ENCODE results near the gene DEXI. TPM values are rescaled to one million over a fixed set of nuclear protein-coding genes. Genes with fewer than 3 reads are reported as not detected.

The DEXI gene
- total and polyA plus RNA-seq, 2 of the 4 experiments (the other 2 are of a cell fraction) = 43.7 to 63.6 TPM

GRCh38 chr16:10957771-10958482 is 15.7 kb upstream of the DEXI start:
- H3K9me3 ChIP-seq (ENCODE audit: control insufficient read depth, insufficient read depth, low read length) = no peaks in the 10 kb centered on the region
- peak overlapping the region; percentile 10 for H2BK120ac ChIP-seq (ENCODE audit: low read depth, low read length)
- intact Hi-C loops (cut with micrococcal nuclease) (no loop called here), dilution Hi-C loops (cut with HindIII; ENCODE audit: low sequenced_read_pairs, unreplicated experiment) (no loop called here), in situ Hi-C loops (cut with MboI; ENCODE audit: low sequenced_read_pairs) (loop anchor here (25.0 kb wide), 2 partner anchors 579 to 854 kb away; a partner anchor contains a TSS)
- no peaks in the 10 kb centered on the region for H3K27me3 ChIP-seq (ENCODE audit: control insufficient read depth, insufficient read depth, low read length)
- H3K18ac ChIP-seq (ENCODE audit: low read depth, low read length) = peak overlapping the region; percentile 50
- H4K8ac ChIP-seq (ENCODE audit: low read depth in 2 of 2, low read length in 2 of 2) = peak overlapping the region in 1 of 2 experiments; percentile 14; a peak in 1 of 4 replicates
- H4K20me1 ChIP-seq (ENCODE audit: insufficient read depth, low read length) = peaks cover 11% of the 10 kb centered on the region
- H2AK9ac ChIP-seq (replicated peaks; ENCODE audit: low read depth, low read length, poor library complexity) = no peak overlapping the region
- no TSS peak for BruUV-seq (replicated peaks)
- H3K27ac ChIP-seq (ENCODE audit: insufficient read depth, low read length) = peak overlapping the region; percentile 7; the same call in 1 of the 2 replicates
- H2BK5ac ChIP-seq (ENCODE audit: low read depth, low read length, poor library complexity, severe bottlenecking) = peak overlapping the region; percentile 7
- peaks cover 24% of the 10 kb centered on the region for H3K9me1 ChIP-seq (ENCODE audit: insufficient read depth, low read length)
- peak overlapping the region; percentile 55 for H3K14ac ChIP-seq (replicated peaks; ENCODE audit: low read depth, low read length)
- ChIA-PET CTCF (interaction anchor here (1.0 kb wide), 1 partner anchor 1110 kb away, joined by 3 read pairs; no protein-coding TSS in a partner anchor), POLR2A (ENCODE audit: unreplicated experiment) (no interaction called here)
- H2AFZ ChIP-seq (replicated peaks; ENCODE audit: low read length, poor library complexity) = no peak overlapping the region
- H3K4ac ChIP-seq (ENCODE audit: low read depth, low read length) = peak overlapping the region; percentile 63; the same call in 1 of the 2 replicates
- no peak overlapping the region for H3K23ac ChIP-seq (ENCODE audit: low read depth, low read length)
- DNase-seq (peak; percentile 59), ATAC-seq (ENCODE audit: low read depth) (no peak)
- WGBS, 2 experiments (ENCODE audit: extremely low coverage in 2 of 2, insufficient read length in 1 of 2) = no CpG with 5 or more reads among the region's 6 CpGs
- H4K91ac ChIP-seq (ENCODE audit: insufficient read depth, low read depth, low read length) = peak overlapping the region; percentile 32; the same call in 1 of the 2 replicates
- peak overlapping the region; percentile 8; the same call in 1 of the 2 replicates for H2BK20ac ChIP-seq (ENCODE audit: low read depth, low read length)
- H2BK15ac ChIP-seq (ENCODE audit: low read depth, low read length) = peak overlapping the region; percentile 30; the same call in 1 of the 3 replicates
- H3K4me1 ChIP-seq (ENCODE audit: control insufficient read depth, insufficient read depth, low read length) = peaks cover 31% of the 10 kb centered on the region
- peaks cover 6% of the 10 kb centered on the region for H3K36me3 ChIP-seq (ENCODE audit: control insufficient read depth, insufficient read depth, low read length)
- TF ChIP-seq ELK1 (IDR thresholded peaks at IDR 0.05; ENCODE audit: borderline replicate concordance, low read depth, low read length) = no peak
- no peak overlapping the region for H3K9ac ChIP-seq (ENCODE audit: low read depth, low read length)
- no peak overlapping the region for H3K4me2 ChIP-seq (ENCODE audit: low read depth, low read length)
- H4K5ac ChIP-seq (ENCODE audit: low read depth, low read length) = peak overlapping the region; percentile 58
- H3K79me1 ChIP-seq (ENCODE audit: low read depth in 1 of 2, low read length in 2 of 2) = peaks cover 20 to 77% of the 10 kb centered on the region in 2 experiments
- H3K56ac ChIP-seq (ENCODE audit: extremely low read depth, insufficient read depth, low read length) = no peak overlapping the region
- H2AK5ac ChIP-seq (ENCODE audit: low read depth, low read length) = peak overlapping the region; percentile 80; the same call in 1 of the 2 replicates
- no peak overlapping the region for H3K4me3 ChIP-seq (ENCODE audit: insufficient read depth, low read depth, low read length)
